ENCODE measurements around the gene SCYGR5. TPM values are rescaled to one million over a fixed set of nuclear protein-coding genes. Genes with fewer than 3 reads are reported as not detected.
"Not testable (repeated sequence)": the region's sequence is repeated elsewhere in the genome, so short reads cannot be mapped to it uniquely, and the experiment has no call there.

SCYGR5 gene
- total RNA-seq, 1 experiment from 2014 or later: not detected

- H3K4me2 ChIP-seq: no peak overlapping the region
- no peaks in the 10 kb centered on the region for H3K9me2 ChIP-seq (ENCODE audit: insufficient read depth)
- CTCF ChIA-PET: no interaction called here
- no peaks in the 10 kb centered on the region for H3F3A ChIP-seq (ENCODE audit: insufficient read depth, low read depth)
- intact Hi-C loops (cut with micrococcal nuclease; ENCODE audit: unreplicated experiment): no loop called here
- H3K9me3 ChIP-seq (ENCODE audit: insufficient read depth, low read depth): no peaks in the 10 kb centered on the region
- POLR2A ChIA-PET (ENCODE audit: unreplicated experiment): no interaction called here
- no peaks in the 10 kb centered on the region for H3K27me3 ChIP-seq (ENCODE audit: insufficient read depth, low read depth)
- no peak overlapping the region for H3K4me3 ChIP-seq
- no peak overlapping the region for H3K27ac ChIP-seq
- no TSS peak for BruUV-seq (replicated peaks)
- no peaks in the 10 kb centered on the region for H3K4me1 ChIP-seq (replicated peaks; ENCODE audit: insufficient read depth)
- TF ChIP-seq EZH2 (IDR thresholded peaks at IDR 0.05; ENCODE audit: low read depth): no peak
- TF ChIP-seq, protein P1, sequence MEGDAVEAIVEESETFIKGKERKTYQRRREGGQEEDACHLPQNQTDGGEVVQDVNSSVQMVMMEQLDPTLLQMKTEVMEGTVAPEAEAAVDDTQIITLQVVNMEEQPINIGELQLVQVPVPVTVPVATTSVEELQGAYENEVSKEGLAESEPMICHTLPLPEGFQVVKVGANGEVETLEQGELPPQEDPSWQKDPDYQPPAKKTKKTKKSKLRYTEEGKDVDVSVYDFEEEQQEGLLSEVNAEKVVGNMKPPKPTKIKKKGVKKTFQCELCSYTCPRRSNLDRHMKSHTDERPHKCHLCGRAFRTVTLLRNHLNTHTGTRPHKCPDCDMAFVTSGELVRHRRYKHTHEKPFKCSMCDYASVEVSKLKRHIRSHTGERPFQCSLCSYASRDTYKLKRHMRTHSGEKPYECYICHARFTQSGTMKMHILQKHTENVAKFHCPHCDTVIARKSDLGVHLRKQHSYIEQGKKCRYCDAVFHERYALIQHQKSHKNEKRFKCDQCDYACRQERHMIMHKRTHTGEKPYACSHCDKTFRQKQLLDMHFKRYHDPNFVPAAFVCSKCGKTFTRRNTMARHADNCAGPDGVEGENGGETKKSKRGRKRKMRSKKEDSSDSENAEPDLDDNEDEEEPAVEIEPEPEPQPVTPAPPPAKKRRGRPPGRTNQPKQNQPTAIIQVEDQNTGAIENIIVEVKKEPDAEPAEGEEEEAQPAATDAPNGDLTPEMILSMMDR (conservative IDR thresholded peaks at IDR 0.05): no peak
- H2AFZ ChIP-seq: peak overlapping the region; percentile 27; the same call in 1 of the 2 replicates
- H3K79me2 ChIP-seq (ENCODE audit: low read depth): no peaks in the 10 kb centered on the region
- no peaks in the 10 kb centered on the region for H3K36me3 ChIP-seq (ENCODE audit: low read depth)
- no peak for DNase-seq
- no peaks in the 10 kb centered on the region for H4K20me1 ChIP-seq (ENCODE audit: insufficient read depth)
Observed at GRCh38 chr2:227665189-227665940, 1.2 kb upstream of the SCYGR5 start.

DNA sequence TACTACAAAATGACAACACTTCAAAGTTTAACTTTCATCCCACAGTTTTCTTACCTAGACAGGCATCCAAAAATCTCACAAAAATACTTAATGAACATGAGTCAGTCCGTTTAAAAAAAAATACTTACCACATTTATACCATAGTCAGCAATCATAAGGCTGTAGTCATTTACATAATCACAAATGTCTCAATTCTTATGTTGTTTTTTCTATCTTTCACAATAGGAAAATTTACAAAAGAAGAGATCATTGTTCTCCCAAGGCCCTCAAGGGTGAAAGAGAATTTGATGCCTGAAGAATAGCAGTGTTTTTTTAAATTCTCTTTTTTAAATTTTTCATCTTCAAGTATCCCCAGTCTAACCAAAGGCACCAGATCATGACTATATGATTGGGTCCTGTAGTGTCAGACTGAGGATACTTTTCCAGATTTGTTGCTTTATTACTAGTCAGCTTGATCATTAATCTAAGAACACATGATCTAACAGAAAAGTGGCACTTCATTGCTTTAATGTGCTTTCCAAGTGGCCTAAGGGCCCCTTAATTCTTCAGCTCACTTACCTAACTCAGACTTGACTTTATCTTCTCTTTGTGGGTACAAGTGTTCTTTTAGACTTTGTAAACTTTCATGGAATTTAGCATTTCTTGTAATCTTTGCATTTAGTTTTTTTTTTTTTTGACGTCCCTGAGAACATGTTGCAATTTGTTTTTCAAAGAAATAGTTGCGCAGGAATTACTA lies 4.7 kb downstream of the SCYGR5 start:
- Histone ChIP-seq H3K27ac (no peak overlapping the region), H3K9me3 (ENCODE audit: insufficient read depth, low read depth) (no peaks in the 10 kb centered on the region), H4K20me1 (ENCODE audit: insufficient read depth) (no peaks in the 10 kb centered on the region), H3K27me3 (ENCODE audit: insufficient read depth, low read depth) (no peaks in the 10 kb centered on the region), H3K36me3 (ENCODE audit: low read depth) (no peaks in the 10 kb centered on the region), H2AFZ (no peak overlapping the region), H3K9me2 (ENCODE audit: insufficient read depth) (no peaks in the 10 kb centered on the region), H3K4me1 (replicated peaks; ENCODE audit: insufficient read depth) (no peaks in the 10 kb centered on the region), H3K4me2 (no peak overlapping the region), H3K4me3 (no peak overlapping the region), H3K79me2 (ENCODE audit: low read depth) (no peaks in the 10 kb centered on the region), H3F3A (ENCODE audit: insufficient read depth, low read depth) (no peaks in the 10 kb centered on the region)
- POLR2A ChIA-PET (ENCODE audit: unreplicated experiment): no interaction called here
- intact Hi-C loops (cut with micrococcal nuclease; ENCODE audit: unreplicated experiment): no loop called here
- TF ChIP-seq EZH2 (IDR thresholded peaks at IDR 0.05; ENCODE audit: low read depth): no peak
- TF ChIP-seq, protein P1 (conservative IDR thresholded peaks at IDR 0.05): no peak
- no TSS peak for BruUV-seq (replicated peaks)
- DNase-seq: no peak
- CTCF ChIA-PET: no interaction called here

GRCh38 chr2:227673620-227674019 lies 7.0 kb downstream of the SCYGR5 start:
- H3K36me3 ChIP-seq (ENCODE audit: low read depth); H4K20me1 ChIP-seq (ENCODE audit: insufficient read depth); H2AFZ ChIP-seq; H3K9me2 ChIP-seq (ENCODE audit: insufficient read depth); BruUV-seq (replicated peaks); DNase-seq; H3K4me2 ChIP-seq; H3K27ac ChIP-seq; H3K4me1 ChIP-seq (replicated peaks; ENCODE audit: insufficient read depth); H3F3A ChIP-seq (ENCODE audit: insufficient read depth, low read depth); H3K9me3 ChIP-seq (ENCODE audit: insufficient read depth, low read depth); H3K4me3 ChIP-seq; POLR2A ChIA-PET (ENCODE audit: unreplicated experiment); H3K27me3 ChIP-seq (ENCODE audit: insufficient read depth, low read depth); CTCF ChIA-PET; H3K79me2 ChIP-seq (ENCODE audit: low read depth); intact Hi-C loops (cut with micrococcal nuclease; ENCODE audit: unreplicated experiment): not testable (repeated sequence)
